Adrenal gland (tissue), 5 donors: ENCODE data around the gene DDX6.

Source experiments
- CTCF ChIP-seq, 6 experiments: fragments of 450-650 bp in 4 of 6; fragments of 200-600 bp in 2 of 6; sonication (generic) in 1 of 6; IDR thresholded peaks; 1 replicate in 5 of 6; 2 replicates in 1 of 6; pipeline versions ENCODE4 v1.5.1 to v1.8.0; 2016 to 2021; ENCODE audit warnings: antibody characterized with exemption in 6 of 6, mild to moderate bottlenecking in 2 of 6, moderate library complexity in 1 of 6
- POLR2A ChIP-seq, 2 donors: fragments of 450-650 bp; IDR thresholded peaks; one replicate each; pipeline ENCODE4 v1.6.1; 2017; ENCODE audit warnings: antibody characterized with exemption in 2 of 2, mild to moderate bottlenecking in 2 of 2, moderate library complexity in 1 of 2
- donor health status: DM: no; HTN: no; CAD: no.

- TF ChIP-seq CTCF (IDR thresholded peaks at IDR 0.05), result no peak
- TF ChIP-seq POLR2A (IDR thresholded peaks at IDR 0.05), result no peak
These were observed 91.3 kb downstream of the DDX6 start for GRCh38 chr11:118699506-118700220.
